NB4 (cell line): ENCODE data around the gene TM9SF3.

Experiments
- DNase-seq: peaks from one replicate; pipeline ENCODE4 v3.0.0; 2010; ENCODE audit warnings: low read depth
- H3K4me3 ChIP-seq: one replicate; pipeline ENCODE4 v1.5.1; 2011; ENCODE audit warnings: mild to moderate bottlenecking, low read depth, low read length, moderate library complexity
- MYC ChIP-seq: IDR thresholded peaks from 2 replicates; pipeline ENCODE4 v1.6.1; 2011; ENCODE audit warnings: low read depth, low read length
- POLR2A ChIP-seq: IDR thresholded peaks from 2 replicates; pipeline ENCODE4 v1.6.1; 2011; ENCODE audit warnings: mild to moderate bottlenecking; ENCODE audit not compliant: insufficient read length; ENCODE audit errors: extremely low read depth
- TF ChIP-seq, protein P1 (sequence below): IDR thresholded peaks from 2 replicates; pipeline ENCODE4 v1.6.1; 2011; ENCODE audit warnings: low read depth, low read length
- TF ChIP-seq, protein P2 (sequence below): IDR thresholded peaks from one replicate; pipeline ENCODE4 v1.5.1; 2012; ENCODE audit warnings: low read depth, low read length

The TM9SF3 gene

DNA sequence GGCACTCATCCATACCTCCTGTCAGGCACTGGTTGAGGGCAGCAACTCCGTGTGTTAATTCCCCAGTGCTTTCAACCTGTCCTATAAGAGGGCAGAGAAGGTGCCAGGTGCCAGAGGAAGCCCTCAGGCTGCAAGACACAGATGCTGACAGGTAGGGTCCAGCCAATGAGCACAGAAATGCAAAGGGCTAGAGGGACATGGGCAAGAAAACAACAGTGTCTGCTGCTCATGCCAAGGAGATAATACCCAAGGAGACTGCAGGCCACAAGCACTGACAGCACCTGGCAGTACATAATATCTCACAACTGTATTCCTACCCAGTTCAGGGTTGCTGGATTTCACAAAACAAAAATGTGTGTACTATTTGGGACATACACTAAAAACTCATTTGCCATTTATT lies 38.4 kb upstream of the TM9SF3 start:
- DNase-seq = no peak
- H3K4me3 ChIP-seq = no peak overlapping the region
- TF ChIP-seq POLR2A (no peak), MYC (no peak)
- TF ChIP-seq, protein P1, sequence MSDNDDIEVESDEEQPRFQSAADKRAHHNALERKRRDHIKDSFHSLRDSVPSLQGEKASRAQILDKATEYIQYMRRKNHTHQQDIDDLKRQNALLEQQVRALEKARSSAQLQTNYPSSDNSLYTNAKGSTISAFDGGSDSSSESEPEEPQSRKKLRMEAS = no peak
- TF ChIP-seq, protein P2, sequence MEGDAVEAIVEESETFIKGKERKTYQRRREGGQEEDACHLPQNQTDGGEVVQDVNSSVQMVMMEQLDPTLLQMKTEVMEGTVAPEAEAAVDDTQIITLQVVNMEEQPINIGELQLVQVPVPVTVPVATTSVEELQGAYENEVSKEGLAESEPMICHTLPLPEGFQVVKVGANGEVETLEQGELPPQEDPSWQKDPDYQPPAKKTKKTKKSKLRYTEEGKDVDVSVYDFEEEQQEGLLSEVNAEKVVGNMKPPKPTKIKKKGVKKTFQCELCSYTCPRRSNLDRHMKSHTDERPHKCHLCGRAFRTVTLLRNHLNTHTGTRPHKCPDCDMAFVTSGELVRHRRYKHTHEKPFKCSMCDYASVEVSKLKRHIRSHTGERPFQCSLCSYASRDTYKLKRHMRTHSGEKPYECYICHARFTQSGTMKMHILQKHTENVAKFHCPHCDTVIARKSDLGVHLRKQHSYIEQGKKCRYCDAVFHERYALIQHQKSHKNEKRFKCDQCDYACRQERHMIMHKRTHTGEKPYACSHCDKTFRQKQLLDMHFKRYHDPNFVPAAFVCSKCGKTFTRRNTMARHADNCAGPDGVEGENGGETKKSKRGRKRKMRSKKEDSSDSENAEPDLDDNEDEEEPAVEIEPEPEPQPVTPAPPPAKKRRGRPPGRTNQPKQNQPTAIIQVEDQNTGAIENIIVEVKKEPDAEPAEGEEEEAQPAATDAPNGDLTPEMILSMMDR = no peak

DNA sequence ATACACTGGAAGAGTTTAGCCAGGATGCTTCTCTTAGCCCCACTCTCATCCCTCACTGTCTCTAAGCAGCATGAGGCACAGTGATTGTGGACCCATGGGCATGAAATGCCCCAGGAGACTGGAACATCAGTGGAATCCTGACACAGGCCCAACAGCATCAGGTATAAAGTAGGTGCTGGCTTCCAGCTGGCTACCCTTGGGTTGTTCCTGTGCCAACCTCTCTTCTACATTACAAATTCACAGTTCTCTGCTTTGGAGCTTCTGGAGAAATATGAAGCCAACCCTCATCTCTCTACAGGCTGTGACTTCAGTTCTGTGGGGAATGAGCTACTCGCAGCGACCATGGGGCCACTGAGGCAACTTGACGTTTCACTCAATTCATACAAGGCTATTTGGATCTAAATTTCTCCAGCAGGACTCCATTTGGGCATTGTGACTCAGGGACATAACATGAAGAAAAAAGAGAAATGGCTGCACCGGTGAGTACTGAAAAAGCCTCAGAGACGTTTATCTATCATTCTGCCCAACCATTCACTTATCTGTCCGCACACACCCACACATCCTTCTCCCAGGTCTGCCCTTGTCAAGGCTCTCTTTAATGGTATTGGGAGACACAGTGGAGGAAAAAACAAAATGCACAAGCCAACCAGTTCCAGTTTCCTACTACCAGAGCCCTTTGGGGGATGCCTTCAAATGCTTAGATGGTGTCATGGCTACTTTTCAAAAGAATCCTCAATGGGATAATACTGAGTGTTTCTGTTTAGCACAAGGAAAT lies 35.4 kb upstream of the TM9SF3 start:
- TF ChIP-seq, protein P1 = no peak
- TF ChIP-seq, protein P2 = no peak
- TF ChIP-seq POLR2A = no peak
- no peak for TF ChIP-seq MYC
- no peak overlapping the region for H3K4me3 ChIP-seq
- DNase-seq = no peak

DNA sequence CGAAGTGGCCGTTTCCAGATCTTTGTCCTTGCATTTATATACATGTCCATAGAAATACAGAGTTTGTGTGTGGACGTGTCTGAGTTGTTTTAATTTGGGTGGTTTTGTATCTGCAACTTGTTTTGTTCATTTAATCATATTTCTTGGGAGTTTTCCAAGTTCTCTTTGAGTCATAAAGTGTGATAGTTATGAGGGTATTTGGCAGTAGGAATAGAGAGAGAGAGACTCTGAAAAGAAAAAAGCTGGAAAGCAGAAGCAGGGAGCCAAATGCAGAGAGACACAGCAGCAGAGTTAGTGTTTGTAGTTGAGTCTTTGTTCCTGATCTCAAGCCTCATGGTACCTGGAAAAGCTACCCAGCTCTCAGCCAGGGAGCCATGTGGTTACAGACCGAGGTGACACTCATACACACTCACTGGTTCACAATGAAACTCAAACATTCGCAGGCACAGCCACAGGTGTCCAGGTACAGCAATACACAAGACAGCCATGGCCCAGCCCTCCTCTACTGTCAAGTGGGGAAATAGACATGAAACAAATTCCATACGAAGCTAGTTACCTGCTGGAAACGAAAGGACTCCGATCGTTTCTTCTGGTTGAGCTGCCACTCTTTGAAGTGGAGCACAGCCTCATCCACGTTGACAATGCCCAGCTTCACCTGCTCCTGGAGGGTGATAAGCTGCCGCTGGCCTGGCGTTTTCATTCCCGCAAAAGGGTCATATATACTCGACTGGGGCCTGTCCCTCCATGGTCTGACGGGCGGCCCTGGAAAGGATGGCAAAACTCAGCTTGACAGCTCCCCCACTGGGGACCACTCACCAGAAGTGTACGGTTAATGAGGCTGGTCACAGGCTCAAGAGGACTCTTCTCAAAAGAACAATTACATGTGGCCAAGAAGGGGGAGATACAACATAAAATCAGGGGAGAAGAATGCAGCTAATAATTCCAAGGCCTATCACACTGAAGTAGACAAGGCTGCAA lies 33.3 kb upstream of the TM9SF3 start:
- H3K4me3 ChIP-seq = no peak overlapping the region
- no peak for DNase-seq
- TF ChIP-seq MYC (no peak), POLR2A (no peak)
- TF ChIP-seq, protein P2 = no peak
- TF ChIP-seq, protein P1 = no peak

DNA sequence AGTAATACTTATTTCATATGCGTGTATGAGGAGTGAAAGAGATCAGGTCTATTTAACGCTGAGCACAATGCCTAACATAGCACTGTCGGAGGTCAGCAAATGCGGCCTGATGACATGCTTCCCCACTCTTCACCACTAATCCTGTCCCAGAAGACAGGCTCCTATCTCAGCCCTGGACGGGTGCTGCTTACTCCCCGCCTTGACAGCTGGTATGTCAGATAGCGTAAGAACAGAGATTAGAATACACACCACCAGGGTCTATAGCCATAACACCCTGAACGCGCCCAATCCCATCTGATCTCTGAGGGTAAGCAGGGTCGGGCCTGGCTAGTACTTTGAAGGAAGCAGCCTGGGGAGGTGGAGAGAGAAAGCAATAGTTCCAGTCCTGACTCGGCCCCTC lies 32.3 kb upstream of the TM9SF3 start:
- DNase-seq = no peak
- TF ChIP-seq, protein P2 = no peak
- TF ChIP-seq MYC = no peak
- no peak for TF ChIP-seq POLR2A
- TF ChIP-seq, protein P1 = no peak
- no peak overlapping the region for H3K4me3 ChIP-seq

DNA sequence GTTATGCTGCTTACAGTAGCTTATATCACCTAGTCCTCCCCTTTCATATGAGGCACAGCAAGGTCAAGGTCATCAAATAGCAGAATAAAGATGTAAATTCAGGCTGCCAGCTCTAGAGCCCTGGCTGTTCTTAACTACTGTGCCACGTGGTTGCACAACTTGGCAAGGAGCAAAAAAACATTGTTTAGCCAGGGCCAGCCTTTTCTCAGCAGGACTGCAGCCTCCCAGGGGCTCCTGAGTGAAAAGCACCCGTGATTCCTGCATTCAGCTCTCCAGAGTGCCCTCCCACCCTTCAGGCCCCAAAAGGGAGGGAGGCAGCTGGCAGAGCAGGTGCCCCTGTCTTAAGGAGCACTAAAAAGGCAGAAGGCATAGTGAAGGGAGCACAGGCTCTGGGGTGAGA lies 31.8 kb upstream of the TM9SF3 start:
- no peak overlapping the region for H3K4me3 ChIP-seq
- TF ChIP-seq MYC = no peak
- TF ChIP-seq, protein P1 = no peak
- no peak for TF ChIP-seq POLR2A
- TF ChIP-seq, protein P2 = no peak
- no peak for DNase-seq
